Measurements from ENCODE around the gene ZNF211.

DNA sequence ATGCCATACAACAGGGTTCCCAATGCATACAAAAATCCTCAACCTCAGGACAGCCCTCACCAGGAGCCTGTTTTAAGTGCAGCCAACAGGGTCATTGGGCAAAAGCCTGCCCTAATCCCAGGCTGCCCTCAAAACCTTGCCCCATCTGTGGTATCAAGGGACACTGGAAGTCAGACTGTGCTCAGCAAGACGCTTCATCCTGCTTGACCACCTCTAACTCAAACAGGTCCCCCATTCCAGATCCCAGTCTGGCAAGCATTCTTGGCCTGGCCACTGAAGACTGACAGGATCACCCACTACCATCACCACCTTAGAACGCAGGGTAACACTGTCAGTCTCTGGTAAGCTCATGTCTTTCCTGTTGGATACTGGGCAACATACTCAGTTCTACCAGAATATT lies 20.7 kb downstream of the ZNF211 start:
- TF ChIP-seq, protein P1, sequence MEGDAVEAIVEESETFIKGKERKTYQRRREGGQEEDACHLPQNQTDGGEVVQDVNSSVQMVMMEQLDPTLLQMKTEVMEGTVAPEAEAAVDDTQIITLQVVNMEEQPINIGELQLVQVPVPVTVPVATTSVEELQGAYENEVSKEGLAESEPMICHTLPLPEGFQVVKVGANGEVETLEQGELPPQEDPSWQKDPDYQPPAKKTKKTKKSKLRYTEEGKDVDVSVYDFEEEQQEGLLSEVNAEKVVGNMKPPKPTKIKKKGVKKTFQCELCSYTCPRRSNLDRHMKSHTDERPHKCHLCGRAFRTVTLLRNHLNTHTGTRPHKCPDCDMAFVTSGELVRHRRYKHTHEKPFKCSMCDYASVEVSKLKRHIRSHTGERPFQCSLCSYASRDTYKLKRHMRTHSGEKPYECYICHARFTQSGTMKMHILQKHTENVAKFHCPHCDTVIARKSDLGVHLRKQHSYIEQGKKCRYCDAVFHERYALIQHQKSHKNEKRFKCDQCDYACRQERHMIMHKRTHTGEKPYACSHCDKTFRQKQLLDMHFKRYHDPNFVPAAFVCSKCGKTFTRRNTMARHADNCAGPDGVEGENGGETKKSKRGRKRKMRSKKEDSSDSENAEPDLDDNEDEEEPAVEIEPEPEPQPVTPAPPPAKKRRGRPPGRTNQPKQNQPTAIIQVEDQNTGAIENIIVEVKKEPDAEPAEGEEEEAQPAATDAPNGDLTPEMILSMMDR (conservative IDR thresholded peaks at IDR 0.05; ENCODE audit: low read depth, low read length), result no peak
- no peak for TF ChIP-seq EZH2phosphoT487 (IDR thresholded peaks at IDR 0.05; ENCODE audit: borderline replicate concordance, low read length)
- no peak for TF ChIP-seq EZH2 (IDR thresholded peaks at IDR 0.05; ENCODE audit: low read length, unreplicated experiment)

Measured in PC-3 (cell line).